Right cardiac atrium (tissue), 5 donors: ENCODE data around the gene AFF4. TPM values are rescaled to one million over a fixed set of nuclear protein-coding genes. Genes with fewer than 3 reads are reported as not detected.

Experiments used
- polyA plus RNA-seq: library from polyadenylated mRNA; stranded (reverse); fragments of 200-250 nt; gene quantifications from one replicate; pipeline ENCODE4 v1.2.3, GENCODE V29; 2013
- total RNA-seq, 4 donors: library from RNA; stranded (reverse); fragmentation: NEBNext Ultra II Directional; extraction: Animal tissue kit (Norgen Biotek cat#: 25700); gene quantifications; one replicate each; pipeline ENCODE4 v1.2.1, GENCODE V29; 2021
- donor health status: healthy with polysubstance abuse.
- donor health status: DM: no; HTN: yes; CAD: no.
- donor health status: DM: no; HTN: no; CAD: no.
- donor health status: DM: no; HTN: yes; CAD: no; lungs with severe emphysema.
- donor health status: DM: yes; HTN: yes; CAD: no.

AFF4 gene
- total and polyA plus RNA-seq, 5 donors = 8.3 to 61.0 (median 39.1) TPM

Other genes starting within 250 kb of the AFF4 start
- 1 to 10 TPM; 7.4 to 9.8 (median 9.2) TPM for gene KIF3A, start 226.1 kb downstream of the AFF4 start, total RNA-seq
- gene KIF3A, start 226.1 kb downstream of the AFF4 start, polyA plus RNA-seq = 4.2 TPM
- gene CCNI2, start 216.2 kb downstream of the AFF4 start, total RNA-seq = under 1 TPM in 1 of 4 donors, not detected in 3; 0.09 TPM
- 0.14 TPM for gene CCNI2, start 216.2 kb downstream of the AFF4 start, polyA plus RNA-seq
- 10 to 100 TPM; 25.8 to 33.7 (median 31.0) TPM for gene SEPTIN8, start 186.4 kb downstream of the AFF4 start, total RNA-seq
- gene SEPTIN8, start 186.4 kb downstream of the AFF4 start, polyA plus RNA-seq = 17.7 TPM
- gene SOWAHA, start 150.3 kb downstream of the AFF4 start, total RNA-seq = under 1 TPM in 1 of 4 donors, not detected in 3; 0.11 TPM
- 0.05 TPM for gene SOWAHA, start 150.3 kb downstream of the AFF4 start, polyA plus RNA-seq
- gene SHROOM1, start 133.0 kb downstream of the AFF4 start, total RNA-seq = 1 to 10 TPM; 2.9 to 5.3 (median 4.2) TPM
- 2.9 TPM for gene SHROOM1, start 133.0 kb downstream of the AFF4 start, polyA plus RNA-seq
- under 1 TPM in 3 of 4 donors, not detected in 1; 0.09 to 0.54 (median 0.14) TPM for gene GDF9, start 97.2 kb downstream of the AFF4 start, total RNA-seq
- gene GDF9, start 97.2 kb downstream of the AFF4 start, polyA plus RNA-seq = 0.18 TPM
- gene UQCRQ, start 97.0 kb downstream of the AFF4 start, total RNA-seq = 1,000 to 10,000 TPM in 2 of 4 donors, 100 to 1,000 TPM in 2; 978 to 1,175 (median 1,022) TPM
- gene UQCRQ, start 97.0 kb downstream of the AFF4 start, polyA plus RNA-seq = 1,317 TPM
- gene LEAP2, start 90.0 kb downstream of the AFF4 start, total RNA-seq = 1 to 10 TPM in 2 of 4 donors, under 1 TPM in 2; 0.76 to 1.9 (median 1.2) TPM
- 1.6 TPM for gene LEAP2, start 90.0 kb downstream of the AFF4 start, polyA plus RNA-seq
- 10 to 100 TPM; 13.7 to 18.3 (median 17.2) TPM for gene ZCCHC10, start 62.9 kb upstream of the AFF4 start, total RNA-seq
- 17.8 TPM for gene ZCCHC10, start 62.9 kb upstream of the AFF4 start, polyA plus RNA-seq
- 10 to 100 TPM; 77.5 to 88.8 (median 85.3) TPM for gene HSPA4, start 88.4 kb upstream of the AFF4 start, total RNA-seq
- 52.1 TPM for gene HSPA4, start 88.4 kb upstream of the AFF4 start, polyA plus RNA-seq